OCI-LY7 (cell line): Measurements from ENCODE around the gene TNFRSF8.

ENCODE experiments used
- CTCF ChIP-seq: fragments of 200-600 bp; sonication (generic); conservative IDR thresholded peaks from 2 replicates; pipeline ENCODE4 v1.5.1; 2014; ENCODE audit warnings: mild to moderate bottlenecking, antibody characterized with exemption, low read length, moderate library complexity, mixed read lengths
- EZH2phosphoT487 ChIP-seq: fragments of 200-600 bp; sonication (generic); IDR thresholded peaks from 2 replicates; pipeline ENCODE4 v1.6.1; 2018; ENCODE audit warnings: low read depth, borderline replicate concordance, mild to moderate bottlenecking, mixed run types, antibody characterized with exemption, low read length, moderate library complexity, mixed read lengths

GRCh38 chr1:12028957-12029511 lies 34.1 kb upstream of the TNFRSF8 start:
- TF ChIP-seq CTCF, result no peak
- no peak for TF ChIP-seq EZH2phosphoT487
